NB4 (cell line): Measurements from ENCODE around the gene IFT81.

Source experiments
- DNase-seq: peaks from one replicate; pipeline ENCODE4 v3.0.0; 2010; ENCODE audit warnings: low read depth
- H3K4me3 ChIP-seq: one replicate; pipeline ENCODE4 v1.5.1; 2011; ENCODE audit warnings: mild to moderate bottlenecking, low read depth, low read length, moderate library complexity
- CTCF ChIP-seq: IDR thresholded peaks from one replicate; pipeline ENCODE4 v1.5.1; 2012; ENCODE audit warnings: low read depth, low read length
- MYC ChIP-seq: IDR thresholded peaks from 2 replicates; pipeline ENCODE4 v1.6.1; 2011; ENCODE audit warnings: low read depth, low read length
- POLR2A ChIP-seq: IDR thresholded peaks from 2 replicates; pipeline ENCODE4 v1.6.1; 2011; ENCODE audit warnings: mild to moderate bottlenecking; ENCODE audit not compliant: insufficient read length; ENCODE audit errors: extremely low read depth
- TF ChIP-seq, protein P1 (sequence below): IDR thresholded peaks from 2 replicates; pipeline ENCODE4 v1.6.1; 2011; ENCODE audit warnings: low read depth, low read length

Gene IFT81

DNA sequence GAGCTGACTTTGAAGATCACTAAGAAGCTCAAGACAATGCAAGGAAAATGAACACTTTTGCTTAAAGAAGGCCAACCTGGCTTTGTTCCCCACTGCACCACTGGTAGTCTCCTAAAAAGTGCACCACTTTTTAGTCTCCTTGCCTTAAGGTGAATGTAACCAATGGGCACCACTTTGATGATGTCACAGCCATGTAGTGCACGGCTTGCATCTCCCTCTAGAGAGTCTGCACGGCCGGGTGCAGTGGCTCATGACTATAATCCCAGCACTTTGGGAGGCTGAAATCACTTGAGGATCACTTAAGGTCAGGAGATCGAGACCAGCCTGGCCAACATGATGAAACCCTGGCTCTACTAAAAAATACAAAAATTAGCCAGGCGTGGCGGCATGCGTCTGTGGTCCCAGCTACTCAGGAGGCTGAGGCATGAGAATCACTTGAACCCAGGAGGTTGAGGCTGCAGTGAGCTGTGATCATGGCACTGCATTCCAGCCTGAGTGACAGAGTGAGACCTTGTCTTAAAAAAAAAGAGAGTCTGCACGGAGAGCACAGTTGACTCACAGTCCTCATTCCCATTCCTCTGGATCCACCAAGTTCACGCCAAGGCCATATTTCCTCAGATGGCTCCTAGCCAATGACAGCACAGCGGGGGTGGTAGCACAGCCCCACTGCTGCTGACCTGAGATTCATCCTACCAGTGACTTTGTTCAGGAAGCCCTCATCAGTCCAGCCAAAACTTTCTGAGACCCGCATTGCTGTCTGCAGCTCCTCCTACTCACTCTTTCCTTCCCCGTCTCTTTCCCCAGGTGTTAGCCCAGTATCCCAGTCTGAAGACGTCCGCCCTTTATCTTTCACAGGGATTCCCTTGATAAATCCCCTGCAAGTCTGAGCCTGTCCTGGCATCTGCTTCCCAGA lies 16.5 kb upstream of the IFT81 start:
- DNase-seq = no peak
- TF ChIP-seq CTCF (no peak), POLR2A (no peak)

GRCh38 chr12:110108309-110109036 lies 15.7 kb upstream of the IFT81 start:
- H3K4me3 ChIP-seq = no peak overlapping the region
- TF ChIP-seq CTCF = no peak
- DNase-seq = no peak

More for the DNA sequence above, 16.5 kb upstream of the IFT81 start:
- H3K4me3 ChIP-seq = no peak overlapping the region

DNA sequence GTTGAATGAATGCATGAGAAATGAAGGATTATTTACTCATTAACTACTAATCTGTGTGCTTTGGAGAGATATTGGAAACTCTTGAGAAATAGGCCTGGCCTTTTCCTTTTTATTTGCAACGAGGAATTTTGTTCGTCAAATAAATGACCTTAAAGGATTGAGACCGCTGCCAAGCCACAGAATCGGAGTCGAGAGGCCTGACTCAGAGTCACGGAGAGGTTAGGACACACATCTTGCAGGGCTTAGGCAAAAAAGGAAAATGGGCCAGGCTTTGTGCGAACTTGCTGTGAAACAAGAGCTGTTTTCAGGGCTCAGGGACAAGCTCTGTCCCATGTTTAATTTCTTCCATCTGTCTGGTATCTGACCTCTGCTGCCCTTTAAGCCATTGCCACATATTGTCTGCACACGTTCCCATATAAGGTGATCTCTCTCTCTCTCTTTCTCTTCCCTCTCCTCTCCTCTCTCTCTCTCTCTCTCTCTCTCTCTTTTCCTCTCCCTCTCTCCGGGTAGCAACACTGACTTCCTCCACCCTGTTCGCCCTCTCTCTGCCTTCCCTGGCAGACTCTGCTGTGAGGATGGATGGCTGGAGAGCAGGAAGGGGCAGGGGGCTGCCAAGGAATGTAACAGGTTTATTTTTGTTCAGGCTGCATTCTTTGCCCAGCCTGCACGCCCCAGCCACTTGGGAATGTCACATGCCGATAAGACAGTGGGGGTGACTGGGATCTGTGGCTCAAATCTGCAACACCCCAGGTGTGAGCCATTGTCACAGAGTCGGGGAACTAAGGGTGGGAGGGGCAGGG lies 14.9 kb upstream of the IFT81 start:
- no peak for TF ChIP-seq POLR2A
- no peak for TF ChIP-seq MYC
- TF ChIP-seq, protein P1, sequence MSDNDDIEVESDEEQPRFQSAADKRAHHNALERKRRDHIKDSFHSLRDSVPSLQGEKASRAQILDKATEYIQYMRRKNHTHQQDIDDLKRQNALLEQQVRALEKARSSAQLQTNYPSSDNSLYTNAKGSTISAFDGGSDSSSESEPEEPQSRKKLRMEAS = no peak
- TF ChIP-seq CTCF = no peak
- peak; percentile 39 for DNase-seq
- no peak overlapping the region for H3K4me3 ChIP-seq

DNA sequence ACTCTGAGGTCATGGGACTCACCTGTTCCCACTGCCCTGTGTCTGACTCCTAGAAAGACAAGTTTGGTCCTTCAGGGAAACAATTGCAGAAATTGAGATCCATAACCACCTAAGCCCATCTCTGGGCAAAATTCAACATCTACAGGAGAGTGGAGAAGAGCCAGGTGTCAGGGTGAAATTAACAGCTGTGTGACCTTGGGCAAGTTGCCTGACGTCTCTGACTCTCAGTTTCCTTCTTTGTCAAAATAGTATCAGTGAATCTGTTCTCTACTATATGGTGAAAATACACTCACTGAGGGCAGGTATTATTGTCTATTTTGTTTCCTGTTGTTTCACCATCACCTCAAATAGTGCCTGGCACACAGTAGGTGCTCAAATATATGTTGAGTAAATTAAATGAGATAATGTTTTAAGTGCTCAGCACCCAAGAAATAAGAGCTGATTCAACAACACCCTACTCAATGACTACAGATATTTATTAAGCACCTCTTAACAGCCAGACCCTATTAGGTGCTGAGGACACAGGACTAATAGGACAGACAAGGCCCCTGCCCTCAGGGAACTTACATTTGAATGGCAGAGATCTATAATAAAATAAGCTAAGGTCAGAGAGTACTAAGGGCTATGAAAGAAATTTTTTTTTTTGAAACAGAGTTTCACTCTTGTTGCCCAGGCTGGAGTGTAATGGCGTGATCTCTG lies 14.2 kb upstream of the IFT81 start:
- no peak for DNase-seq
- H3K4me3 ChIP-seq = no peak overlapping the region
- TF ChIP-seq POLR2A = no peak
- no peak for TF ChIP-seq CTCF
- no peak for TF ChIP-seq MYC
- TF ChIP-seq, protein P1 = no peak

- H3K4me3 ChIP-seq = no peak overlapping the region
- no peak for DNase-seq
- TF ChIP-seq POLR2A (no peak), MYC (no peak), CTCF (no peak)
- TF ChIP-seq, protein P1 = no peak
Measured at GRCh38 chr12:110111476-110112334, 12.5 kb upstream of the IFT81 start.
